GM12874 (cell line): Measurements from ENCODE around the gene JCHAIN.

Experiments
- TF ChIP-seq, protein P1 (sequence below): IDR thresholded peaks from 2 replicates; pipeline ENCODE4 v1.5.1; 2011; ENCODE audit warnings: low read depth, mild to moderate bottlenecking, control low read depth, low read length, moderate library complexity; ENCODE audit not compliant: insufficient read depth

The JCHAIN gene

DNA sequence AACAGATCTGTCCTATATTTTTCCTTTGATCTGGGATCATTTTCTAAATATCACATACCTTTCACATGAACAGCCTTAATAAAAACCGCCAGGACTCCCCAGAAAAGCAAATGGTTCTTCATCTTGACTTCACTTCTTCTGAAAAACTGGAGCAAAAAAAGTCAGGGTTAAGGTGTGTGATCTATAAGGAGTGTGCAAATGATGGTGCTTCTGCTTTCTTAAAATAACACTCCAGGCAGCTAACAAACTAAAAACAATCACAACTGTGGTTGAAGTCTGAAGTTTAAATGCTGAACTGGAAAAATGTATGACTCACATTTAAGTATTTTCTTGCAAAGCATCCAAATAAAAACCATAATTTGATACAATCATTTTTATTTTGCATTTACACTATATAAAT lies at the start of gene JCHAIN:
Gene JCHAIN (minus strand): TSS at position 140 of the 400 bp plus-strand sequence. CDS start 18 bp downstream, at position 122.
- TF ChIP-seq, protein P1, sequence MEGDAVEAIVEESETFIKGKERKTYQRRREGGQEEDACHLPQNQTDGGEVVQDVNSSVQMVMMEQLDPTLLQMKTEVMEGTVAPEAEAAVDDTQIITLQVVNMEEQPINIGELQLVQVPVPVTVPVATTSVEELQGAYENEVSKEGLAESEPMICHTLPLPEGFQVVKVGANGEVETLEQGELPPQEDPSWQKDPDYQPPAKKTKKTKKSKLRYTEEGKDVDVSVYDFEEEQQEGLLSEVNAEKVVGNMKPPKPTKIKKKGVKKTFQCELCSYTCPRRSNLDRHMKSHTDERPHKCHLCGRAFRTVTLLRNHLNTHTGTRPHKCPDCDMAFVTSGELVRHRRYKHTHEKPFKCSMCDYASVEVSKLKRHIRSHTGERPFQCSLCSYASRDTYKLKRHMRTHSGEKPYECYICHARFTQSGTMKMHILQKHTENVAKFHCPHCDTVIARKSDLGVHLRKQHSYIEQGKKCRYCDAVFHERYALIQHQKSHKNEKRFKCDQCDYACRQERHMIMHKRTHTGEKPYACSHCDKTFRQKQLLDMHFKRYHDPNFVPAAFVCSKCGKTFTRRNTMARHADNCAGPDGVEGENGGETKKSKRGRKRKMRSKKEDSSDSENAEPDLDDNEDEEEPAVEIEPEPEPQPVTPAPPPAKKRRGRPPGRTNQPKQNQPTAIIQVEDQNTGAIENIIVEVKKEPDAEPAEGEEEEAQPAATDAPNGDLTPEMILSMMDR = no peak

DNA sequence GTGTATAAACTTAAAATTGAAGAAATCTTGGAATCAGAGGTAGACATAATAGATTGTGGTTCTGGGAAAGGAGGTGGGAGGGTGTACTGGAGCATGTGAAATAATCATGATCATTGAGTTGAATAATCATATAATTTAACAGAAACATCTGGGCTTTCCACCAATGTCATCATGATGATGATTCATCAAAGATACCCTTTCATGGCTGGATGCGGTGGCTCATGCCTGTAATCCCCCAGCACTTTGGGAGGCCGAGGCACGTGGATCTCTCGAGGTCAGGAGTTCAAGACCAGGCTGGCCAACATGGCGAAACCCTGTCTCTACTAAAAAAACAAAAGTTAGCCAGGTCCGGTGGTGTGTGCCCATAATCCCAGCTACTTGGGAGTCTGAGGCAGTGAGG lies 48.8 kb upstream of the JCHAIN start:
- TF ChIP-seq, protein P1 = no peak

- TF ChIP-seq, protein P1 = no peak
Measured at GRCh38 chr4:70714079-70714887, 48.0 kb upstream of the JCHAIN start.

GRCh38 chr4:70713453-70714078 lies 47.3 kb upstream of the JCHAIN start:
- TF ChIP-seq, protein P1 = no peak

DNA sequence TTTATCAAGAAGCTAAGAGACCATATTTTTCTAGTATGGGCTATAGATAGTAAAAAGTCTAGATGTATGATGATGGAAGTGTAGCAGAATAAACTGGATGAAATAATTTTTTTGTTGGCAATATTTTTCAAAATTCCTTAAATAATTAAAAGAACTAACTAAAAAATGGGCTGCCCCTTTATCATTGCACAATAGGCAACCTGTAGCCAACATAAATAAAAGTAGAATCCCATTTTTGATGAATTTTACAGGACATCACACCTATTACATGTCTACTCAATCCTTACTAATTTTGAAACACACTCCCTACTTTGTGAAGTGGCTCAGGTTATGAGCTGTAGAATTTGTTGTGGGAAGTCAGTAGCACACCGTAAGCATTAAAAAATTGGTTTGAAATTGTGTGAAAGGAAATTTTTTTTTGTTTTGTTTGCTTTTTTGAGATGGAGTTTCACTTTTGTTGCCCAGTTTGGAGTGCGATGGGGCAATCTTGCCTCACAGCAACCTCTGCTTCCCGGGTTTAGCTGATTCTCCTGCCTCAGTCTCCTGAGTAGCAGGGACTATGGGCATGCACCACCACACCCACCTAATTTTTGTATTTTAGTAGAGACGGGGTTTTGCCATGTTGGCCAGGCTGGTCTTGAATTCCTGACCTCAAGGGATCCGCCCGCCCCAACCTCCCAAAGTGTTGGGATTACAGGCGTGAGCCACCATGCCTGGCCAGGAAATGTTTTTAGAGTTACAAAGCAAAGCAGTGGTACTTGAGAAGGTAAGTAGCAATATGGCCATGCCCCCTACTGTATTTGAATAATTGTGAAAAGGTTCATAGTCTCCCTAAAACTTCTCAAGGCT lies 46.5 kb upstream of the JCHAIN start:
- TF ChIP-seq, protein P1 = no peak

- TF ChIP-seq, protein P1 = no peak
Measured at GRCh38 chr4:70712150-70712549, 45.8 kb upstream of the JCHAIN start.

- TF ChIP-seq, protein P1 = no peak
Measured at GRCh38 chr4:70711599-70711998, 45.3 kb upstream of the JCHAIN start.
